ENCODE measurements around the gene COPE. TPM values are rescaled to one million over a fixed set of nuclear protein-coding genes. Genes with fewer than 3 reads are reported as not detected.
"Not testable (repeated sequence)": the region's sequence is repeated elsewhere in the genome, so short reads cannot be mapped to it uniquely, and the experiment has no call there.

COPE gene
- total RNA-seq, 1 experiment from 2014 or later, result 177 TPM

- TF ChIP-seq REST (IDR thresholded peaks at IDR 0.05; ENCODE audit: insufficient read depth in 1 of 2, low read depth in 2 of 2, low read length in 1 of 2), result no peak
- no peak for TF ChIP-seq CTCF (IDR thresholded peaks at IDR 0.05)
- TF ChIP-seq TCF7L2 (IDR thresholded peaks at IDR 0.05; ENCODE audit: low read depth, low read length), result no peak
- TF ChIP-seq SIN3A (IDR thresholded peaks at IDR 0.05; ENCODE audit: borderline replicate concordance, insufficient read depth, low read depth, low read length), result no peak
- no peak for TF ChIP-seq POLR2AphosphoS5 (IDR thresholded peaks at IDR 0.05; ENCODE audit: low read depth, low read length)
- in situ Hi-C loops (cut with HindIII; ENCODE audit: low pct_unique_long_range_greater_than_20kb, low sequenced_read_pairs), result no loop called here
- no peaks in the 10 kb centered on the region for H3K27me3 ChIP-seq (ENCODE audit: control insufficient read depth, insufficient read depth, low read length)
- H3K27ac ChIP-seq (ENCODE audit: low read length), result no peak overlapping the region
- DNase-seq (ENCODE audit: low read depth, low spot score) (no peak), ATAC-seq (no peak)
- H3K4me1 ChIP-seq (ENCODE audit: control insufficient read depth, insufficient read depth, low read length), result peaks cover 2% of the 10 kb centered on the region; the same call in 1 of the 2 replicates
- ChIA-PET CTCF (no interaction called here), POLR2A (no interaction called here)
- no peak overlapping the region for H3K4me3 ChIP-seq (ENCODE audit: low read depth in 2 of 2, low read length in 2 of 2)
- H3K9me3 ChIP-seq (ENCODE audit: control insufficient read depth, insufficient read depth, low read depth, low read length), result no peaks in the 10 kb centered on the region
- no peaks in the 10 kb centered on the region for H3K36me3 ChIP-seq (ENCODE audit: control insufficient read depth, insufficient read depth, low read length)
- no TSS peak for BruUV-seq (replicated peaks)
- intact Hi-C loops (cut with micrococcal nuclease; ENCODE audit: unreplicated experiment), result no loop called here
Measured at GRCh38 chr19:18955042-18955441, 35.9 kb upstream of the COPE start.

GRCh38 chr19:18954094-18954493 is 34.9 kb upstream of the COPE start:
- ChIA-PET POLR2A (no interaction called here), CTCF (no interaction called here)
- in situ Hi-C loops (cut with HindIII; ENCODE audit: low pct_unique_long_range_greater_than_20kb, low sequenced_read_pairs) (no loop called here), intact Hi-C loops (cut with micrococcal nuclease; ENCODE audit: unreplicated experiment) (no loop called here)
- TF ChIP-seq CTCF (IDR thresholded peaks at IDR 0.05) (no peak), SIN3A (IDR thresholded peaks at IDR 0.05; ENCODE audit: borderline replicate concordance, insufficient read depth, low read depth, low read length) (no peak), TCF7L2 (IDR thresholded peaks at IDR 0.05; ENCODE audit: low read depth, low read length) (no peak), REST (IDR thresholded peaks at IDR 0.05; ENCODE audit: insufficient read depth in 1 of 2, low read depth in 2 of 2, low read length in 1 of 2) (no peak), POLR2AphosphoS5 (IDR thresholded peaks at IDR 0.05; ENCODE audit: low read depth, low read length) (no peak)
- peaks cover 2% of the 10 kb centered on the region; the same call in 1 of the 2 replicates for H3K4me1 ChIP-seq (ENCODE audit: control insufficient read depth, insufficient read depth, low read length)
- no peaks in the 10 kb centered on the region for H3K27me3 ChIP-seq (ENCODE audit: control insufficient read depth, insufficient read depth, low read length)
- H3K9me3 ChIP-seq (ENCODE audit: control insufficient read depth, insufficient read depth, low read depth, low read length), result no peaks in the 10 kb centered on the region
- BruUV-seq (replicated peaks), result no TSS peak
- H3K27ac ChIP-seq (ENCODE audit: low read length), result no peak overlapping the region
- ATAC-seq (no peak), DNase-seq (ENCODE audit: low read depth, low spot score) (no peak)
- H3K4me3 ChIP-seq (ENCODE audit: low read depth in 2 of 2, low read length in 2 of 2), result no peak overlapping the region
- H3K36me3 ChIP-seq (ENCODE audit: control insufficient read depth, insufficient read depth, low read length), result no peaks in the 10 kb centered on the region

- not testable (repeated sequence) for ATAC-seq
Measured at GRCh38 chr19:18952364-18953003, 33.3 kb upstream of the COPE start.

More at GRCh38 chr19:18952364-18953003, 33.3 kb upstream of the COPE start:
- POLR2A ChIA-PET; CTCF ChIA-PET; H3K27me3 ChIP-seq (ENCODE audit: control insufficient read depth, insufficient read depth, low read length); in situ Hi-C loops (cut with HindIII; ENCODE audit: low pct_unique_long_range_greater_than_20kb, low sequenced_read_pairs); H3K36me3 ChIP-seq (ENCODE audit: control insufficient read depth, insufficient read depth, low read length); BruUV-seq (replicated peaks); H3K4me3 ChIP-seq (ENCODE audit: low read depth in 2 of 2, low read length in 2 of 2); H3K27ac ChIP-seq (ENCODE audit: low read length); intact Hi-C loops (cut with micrococcal nuclease; ENCODE audit: unreplicated experiment); DNase-seq (ENCODE audit: low read depth, low spot score); H3K4me1 ChIP-seq (ENCODE audit: control insufficient read depth, insufficient read depth, low read length); H3K9me3 ChIP-seq (ENCODE audit: control insufficient read depth, insufficient read depth, low read depth, low read length): not testable (repeated sequence)

All from Panc1 (cell line).